ENCODE measurements around the gene PBX1.
"Not testable (repeated sequence)": the region's sequence is repeated elsewhere in the genome, so short reads cannot be mapped to it uniquely, and the experiment has no call there.

Gene PBX1

GRCh38 chr1:164645921-164646320, 86.9 kb downstream of the PBX1 start:
- DNase-seq = no peak

GRCh38 chr1:164647211-164647610, 88.2 kb downstream of the PBX1 start:
- no peak for DNase-seq

- DNase-seq = no peak
Measured at GRCh38 chr1:164648636-164649035, 89.7 kb downstream of the PBX1 start.

- DNase-seq = no peak
Measured at GRCh38 chr1:164649146-164649545, 90.2 kb downstream of the PBX1 start.

- no peak for DNase-seq
Measured at GRCh38 chr1:164650531-164650930, 91.5 kb downstream of the PBX1 start.

DNA sequence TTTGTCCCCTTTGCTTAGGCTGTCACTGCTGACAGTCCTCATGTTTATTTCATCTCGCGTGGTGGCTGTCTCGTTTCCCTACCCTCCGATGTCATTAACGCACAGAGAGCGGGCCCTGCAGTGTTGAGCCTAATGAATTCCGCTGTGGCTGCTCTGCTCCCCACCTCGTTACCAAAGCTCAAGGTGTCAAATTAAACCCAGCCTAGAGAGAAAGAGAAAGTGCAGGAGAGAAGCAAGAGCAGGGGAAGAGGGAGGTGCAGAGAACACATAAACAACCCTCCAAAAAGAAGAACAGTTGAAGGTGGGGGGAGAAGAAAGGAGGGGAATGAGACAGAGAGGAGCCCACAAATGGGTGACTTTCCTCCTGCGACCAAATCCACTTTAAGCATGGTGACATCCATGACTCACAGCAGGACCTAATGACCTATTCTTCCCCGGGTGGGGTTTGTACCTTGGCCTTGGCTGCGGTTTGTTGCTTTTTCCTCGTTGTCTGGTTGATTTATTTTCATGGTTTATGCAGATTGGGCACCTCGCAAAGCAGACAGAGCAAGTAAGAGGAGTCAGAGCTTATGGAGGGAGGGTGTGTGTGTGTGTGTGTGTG, 92.5 kb downstream of the PBX1 start:
- no peak for DNase-seq

- DNase-seq = not testable (repeated sequence)
Measured at GRCh38 chr1:164652969-164653368, 94.0 kb downstream of the PBX1 start.

GRCh38 chr1:164653705-164654104, 94.7 kb downstream of the PBX1 start:
- DNase-seq = no peak

- DNase-seq = no peak
Measured at GRCh38 chr1:164654200-164654599, 95.2 kb downstream of the PBX1 start.

- DNase-seq = no peak
Measured at GRCh38 chr1:164658864-164659263, 99.9 kb downstream of the PBX1 start.

- DNase-seq = no peak
Measured at GRCh38 chr1:164659621-164660411, 100.8 kb downstream of the PBX1 start.

GRCh38 chr1:164660412-164660772, 101.4 kb downstream of the PBX1 start:
- DNase-seq = peak; percentile 8

DNA sequence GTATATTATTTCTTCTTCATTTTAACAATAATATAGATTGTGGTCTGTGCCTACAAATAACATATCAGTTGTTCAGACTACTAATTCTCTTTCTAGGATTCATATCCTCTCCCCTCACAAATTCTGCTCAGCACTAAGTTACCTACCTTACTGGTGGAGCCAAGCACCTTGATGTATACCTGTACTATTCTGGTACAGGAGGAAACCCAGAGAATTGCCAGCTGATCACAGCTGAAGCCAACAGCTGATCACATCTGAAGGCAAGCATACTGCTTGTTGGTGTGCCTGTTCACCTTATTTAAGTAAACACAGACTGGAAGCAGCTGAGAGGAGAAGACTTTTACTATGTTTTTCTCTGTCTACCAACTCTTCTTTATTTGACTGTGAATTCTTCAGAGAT, 101.8 kb downstream of the PBX1 start:
- DNase-seq = no peak

DNA sequence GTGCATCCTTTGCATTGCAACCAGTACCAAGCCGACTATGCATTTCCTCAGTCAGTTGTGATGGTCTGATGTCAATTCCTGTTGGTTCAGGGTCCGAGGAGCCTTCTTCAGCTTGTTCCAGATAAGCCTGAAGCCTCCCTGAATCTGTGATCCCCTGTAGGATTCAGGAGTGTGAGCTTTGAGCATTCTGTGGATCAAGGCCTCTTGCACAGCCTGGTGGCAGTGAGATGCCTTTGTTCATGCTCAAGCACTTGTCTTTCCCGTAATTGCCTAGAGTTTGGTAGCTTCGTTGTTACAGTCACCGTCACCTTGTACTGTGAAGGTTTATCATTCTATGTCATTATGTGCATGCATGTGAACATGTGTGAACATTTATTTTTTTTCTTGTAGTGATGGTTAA, 103.5 kb downstream of the PBX1 start:
- DNase-seq = no peak

DNA sequence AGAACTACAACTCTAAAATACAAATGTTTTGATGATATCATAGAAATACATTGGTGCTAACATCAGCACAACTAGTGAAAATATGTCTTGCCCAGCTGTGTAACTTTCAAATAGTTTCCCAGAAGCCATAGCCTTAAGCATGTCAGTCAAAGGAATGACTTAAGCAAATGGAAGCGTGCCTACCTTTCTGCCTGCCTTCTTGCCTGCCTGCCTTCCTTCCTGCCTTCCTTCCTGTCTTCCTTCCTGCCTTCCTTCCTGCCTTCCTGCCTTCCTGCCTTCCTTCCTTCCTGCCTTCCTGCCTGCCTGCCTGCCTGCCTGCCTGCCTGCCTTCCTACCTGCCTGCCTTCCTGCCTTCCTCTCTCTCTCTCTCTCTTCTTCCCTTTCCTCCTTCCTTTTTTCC, 104.0 kb downstream of the PBX1 start:
- DNase-seq = no peak

DNA sequence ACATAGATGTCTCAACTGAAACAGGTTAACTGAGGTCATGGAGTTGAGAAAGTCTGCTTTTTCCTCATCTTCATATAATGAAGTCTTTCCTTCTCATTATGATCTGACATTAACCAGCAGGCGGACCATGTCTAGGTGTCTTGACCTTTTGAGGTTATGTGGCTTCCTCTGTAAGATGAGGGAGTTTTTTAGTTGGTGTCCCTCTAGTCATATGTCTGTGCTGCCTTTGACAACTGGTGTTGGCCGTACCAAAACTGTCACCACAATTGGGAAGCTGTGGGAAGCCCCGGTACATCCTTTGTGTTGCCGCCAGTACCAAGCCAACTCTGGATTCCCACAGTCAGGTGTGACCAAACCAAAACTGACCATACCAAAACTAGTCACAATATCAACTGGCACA, 105.1 kb downstream of the PBX1 start:
- no peak for DNase-seq

DNA sequence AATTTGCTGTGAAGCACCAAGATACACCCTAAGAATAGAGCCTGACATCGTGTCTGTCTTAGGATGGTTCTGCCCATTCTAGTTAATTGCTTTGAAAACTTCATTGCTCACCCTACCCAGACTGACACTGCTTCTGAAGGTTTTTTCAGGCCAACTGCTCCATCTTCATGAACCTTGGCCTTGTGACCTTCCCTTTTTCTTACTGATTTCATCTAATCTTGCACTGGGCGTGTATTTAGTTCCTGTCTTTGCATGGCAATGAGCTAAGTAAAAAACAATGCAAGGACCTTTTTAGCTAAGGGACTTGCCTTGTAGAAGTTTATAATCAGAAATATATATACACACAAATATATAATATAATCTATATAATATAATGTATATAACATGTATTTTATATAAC, 108.0 kb downstream of the PBX1 start:
- no peak for DNase-seq

- no peak for DNase-seq
Measured at GRCh38 chr1:164667600-164667999, 108.6 kb downstream of the PBX1 start.

GRCh38 chr1:164668491-164669400, 109.8 kb downstream of the PBX1 start:
- no peak for DNase-seq

GRCh38 chr1:164670026-164670425, 111.0 kb downstream of the PBX1 start:
- no peak for DNase-seq

- no peak for DNase-seq
Measured at GRCh38 chr1:164670786-164671185, 111.8 kb downstream of the PBX1 start.

DNA sequence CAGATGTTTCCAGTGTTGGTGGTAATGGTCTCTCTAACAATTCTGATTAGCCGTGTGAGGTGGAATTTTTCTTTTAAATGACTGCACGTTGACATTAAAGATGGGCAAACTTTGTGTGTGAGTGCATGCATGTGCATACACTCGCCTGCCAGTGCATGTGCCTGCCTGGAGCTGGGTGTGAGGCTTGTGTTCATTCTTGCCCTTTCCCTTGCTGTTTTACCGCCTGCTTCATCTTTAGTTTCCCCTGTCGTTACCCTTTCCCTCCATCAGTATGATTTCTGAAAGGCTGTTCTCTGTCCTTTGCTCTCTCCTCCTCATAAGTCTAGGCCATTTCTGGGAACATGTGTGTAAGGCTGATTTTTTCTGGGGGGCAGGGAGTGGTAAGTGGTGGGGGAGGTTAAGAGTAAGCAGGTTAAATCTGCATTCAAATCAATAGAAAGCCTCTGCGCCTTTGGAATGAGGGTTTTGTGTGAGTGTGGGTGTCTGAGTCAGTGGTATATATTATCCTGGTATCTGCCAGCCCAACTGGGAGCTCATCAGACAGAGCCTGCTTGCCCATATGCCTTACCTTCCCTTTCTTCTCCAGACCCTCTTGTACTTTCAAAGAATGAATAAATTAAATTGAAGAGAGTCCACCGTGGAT, 112.5 kb downstream of the PBX1 start:
- DNase-seq = no peak

DNA sequence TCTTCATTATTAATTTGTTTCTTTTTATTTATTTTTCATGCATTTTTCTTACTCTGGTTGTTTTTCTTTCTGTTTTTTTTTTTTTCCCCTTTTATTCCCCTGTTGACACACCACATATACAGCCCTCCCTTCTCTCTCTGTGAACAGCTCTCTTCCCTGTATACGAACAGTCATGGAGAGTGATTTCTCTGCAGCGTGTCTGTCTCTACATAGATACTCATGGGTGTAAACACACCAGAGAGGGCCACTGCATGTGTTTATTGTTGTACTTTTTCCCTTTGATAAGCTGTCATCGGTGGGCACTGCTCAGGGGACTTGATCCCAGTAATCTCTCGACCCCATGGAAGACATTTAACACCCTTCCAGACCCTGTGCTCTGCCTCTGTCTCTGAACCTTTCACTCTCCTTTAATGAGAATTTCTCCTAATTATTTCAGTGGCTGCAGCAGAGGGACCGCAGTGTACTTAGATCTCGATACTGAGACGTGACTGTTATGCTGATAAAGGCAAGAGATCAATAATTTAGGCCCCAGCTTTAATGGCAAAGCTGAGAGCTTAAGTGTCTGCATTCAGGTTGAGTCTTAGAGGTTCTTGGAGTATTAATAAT, 113.1 kb downstream of the PBX1 start:
- DNase-seq = no peak

Data from NK-92 treated with Interleukin-12 subunit alpha and Interleukin-12 subunit beta, amount 100 ng/mL, for 24 hours (cell line).